K562 (cell line): Measurements from ENCODE around the gene ADCY4. TPM values are rescaled to one million over a fixed set of nuclear protein-coding genes. Genes with fewer than 3 reads are reported as not detected.

Experiments used
- ATAC-seq: fragments of 200-7000 bp; cut with Tn5 transposase; 3 replicates; pipeline ENCODE4 v1.9.1; 2020; ENCODE audit warnings: moderate library complexity
- BruUV-seq: library from RNA; stranded (reverse); fragments of 400-500 nt; replicated peaks from 2 replicates; lab custom pipeline; 2021; lab: Mats Ljungman, UMichigan
- CTCF ChIA-PET: fragments of 300-600 bp; formaldehyde crosslinking; extraction: SDS; loops from one replicate; lab custom pipeline; 2021; ENCODE audit warnings: low intra/inter-chr PET ratio; lab: Yijun Ruan, JAX
- POLR2A ChIA-PET: fragments of 300-600, 350-650 bp; sonication (Branson Sonifier 250); formaldehyde crosslinking; extraction: SDS; loops from one replicate; lab custom pipeline; 2021; ENCODE audit warnings: antibody characterized with exemption, inconsistent platforms; lab: Yijun Ruan, JAX
- DNase-seq, 4 experiments: peaks; one replicate each; pipeline versions ENCODE4 v3.0.0 to v3.0.0-alpha.2; 2011 to 2018; ENCODE audit warnings: low spot score in 3 of 4, mixed read lengths in 3 of 4; ENCODE audit errors: extremely low read depth in 1 of 4
- FAIRE-seq: peaks from 2 replicates; lab custom pipeline; 2011; peaks lifted over from hg19 to GRCh38; lab: Jason Lieb, UNC
- H2AFZ ChIP-seq: 2 replicates; pipeline ENCODE4 v1.6.0; 2011; ENCODE audit warnings: low read depth, low read length, control low read depth, inconsistent platforms
- H3K27ac ChIP-seq: fragments of 200-600 bp; 3 replicates; pipeline ENCODE4 v1.8.0; 2011; ENCODE audit warnings: low read depth, mild to moderate bottlenecking, control low read depth, inconsistent platforms, low read length, moderate library complexity, mixed read lengths; ENCODE audit errors: extremely low read depth
- H3K27me3 ChIP-seq, 2 experiments: fragments of 300-600 bp in 1 of 2; 2 replicates in 1 of 2; 3 replicates in 1 of 2; pipeline versions ENCODE4 v1.6.0 to v1.8.0; 2011; ENCODE audit warnings: inconsistent platforms in 2 of 2, low read length in 2 of 2, mild to moderate bottlenecking in 1 of 2, mixed read lengths in 1 of 2, moderate library complexity in 1 of 2; ENCODE audit not compliant: control insufficient read depth in 2 of 2, insufficient read depth in 2 of 2
- H3K36me3 ChIP-seq: fragments of 300-600 bp; 3 replicates; pipeline ENCODE4 v1.8.0; 2011; ENCODE audit warnings: mild to moderate bottlenecking, low read length, inconsistent platforms; ENCODE audit not compliant: control insufficient read depth, insufficient read depth
- H3K4me1 ChIP-seq, 2 experiments: fragments of 200-600 bp in 1 of 2; replicated peaks in 1 of 2; 2 replicates in 1 of 2; 3 replicates in 1 of 2; pipeline versions ENCODE4 v1.5.1 to v1.8.0; 2011; ENCODE audit warnings: inconsistent platforms in 2 of 2, low read length in 2 of 2, mild to moderate bottlenecking in 1 of 2, mixed read lengths in 1 of 2, moderate library complexity in 1 of 2; ENCODE audit not compliant: control insufficient read depth in 2 of 2, insufficient read depth in 2 of 2
- H3K4me2 ChIP-seq: 2 replicates; pipeline ENCODE4 v1.6.1; 2011; ENCODE audit warnings: low read length, control low read depth, inconsistent platforms, mixed read lengths; ENCODE audit not compliant: insufficient read depth
- H3K4me3 ChIP-seq: fragments of 200-600 bp; sonication (generic), shearing (Covaris generic); 2 replicates; pipeline ENCODE4 v1.5.1; 2016; ENCODE audit warnings: control low read depth, inconsistent platforms
- H3K79me2 ChIP-seq: fragments of 200-600 bp; 3 replicates; pipeline ENCODE4 v1.8.0; 2011; ENCODE audit warnings: low read length, inconsistent platforms; ENCODE audit not compliant: control insufficient read depth, insufficient read depth
- H3K9ac ChIP-seq, 2 experiments: 2 replicates each; pipeline versions ENCODE4 v1.6.0 to v1.6.1; 2011; ENCODE audit warnings: low read depth in 2 of 2, low read length in 2 of 2, control low read depth in 1 of 2, inconsistent platforms in 1 of 2, mild to moderate bottlenecking in 1 of 2, mixed read lengths in 1 of 2; ENCODE audit not compliant: insufficient read depth in 1 of 2
- H3K9me1 ChIP-seq: one replicate; pipeline ENCODE4 v1.6.0; 2011; ENCODE audit warnings: inconsistent platforms, mild to moderate bottlenecking, low read length, moderate library complexity; ENCODE audit not compliant: control insufficient read depth, insufficient read depth
- H3K9me3 ChIP-seq: replicated peaks from 2 replicates; pipeline ENCODE4 v1.5.1; 2011; ENCODE audit warnings: low read depth, low read length, inconsistent platforms; ENCODE audit not compliant: control insufficient read depth, insufficient read depth
- H4K20me1 ChIP-seq: replicated peaks from 2 replicates; pipeline ENCODE4 v1.6.1; 2011; ENCODE audit warnings: low read length, inconsistent platforms, mixed read lengths; ENCODE audit not compliant: control insufficient read depth, insufficient read depth
- ARID3B ChIP-seq: fragments of 250-450 bp; sonication (Bioruptor Pico); IDR thresholded peaks from 2 replicates; pipeline ENCODE4 v1.4.0; 2020; ENCODE audit warnings: borderline replicate concordance
- CTCF ChIP-seq, 3 experiments: IDR thresholded peaks in 2 of 3; conservative IDR thresholded peaks in 1 of 3; 2 replicates each; pipeline ENCODE4 v1.5.1; 2011 to 2012; ENCODE audit warnings: low read length in 3 of 3, mild to moderate bottlenecking in 3 of 3, control low read depth in 2 of 3, improper control_type of control experiment in 1 of 3, inconsistent platforms in 1 of 3, low read depth in 1 of 3, mixed read lengths in 1 of 3, moderate library complexity in 1 of 3; ENCODE audit not compliant: insufficient read depth in 2 of 3
- MEF2A ChIP-seq: IDR thresholded peaks from 2 replicates; pipeline ENCODE4 v1.6.1; 2011; ENCODE audit warnings: low read depth, mild to moderate bottlenecking, low read length, moderate library complexity; ENCODE audit not compliant: control insufficient read depth
- PKNOX1 ChIP-seq: fragments of 450-650 bp; IDR thresholded peaks from 2 replicates; pipeline ENCODE4 v1.6.1; 2016
- RAD51 ChIP-seq: fragments of 450-650 bp; IDR thresholded peaks from 2 replicates; pipeline ENCODE4 v1.7.1; 2016; ENCODE audit warnings: low read depth, mild to moderate bottlenecking, borderline replicate concordance
- TCF3 ChIP-seq: sonication (generic); formaldehyde crosslinking; IDR thresholded peaks from 2 replicates; pipeline ENCODE4 v1.4.0; 2020; ENCODE audit warnings: mild to moderate bottlenecking, missing genetic modification reagents
- TEAD4 ChIP-seq, 2 experiments: sonication (generic) in 1 of 2; formaldehyde crosslinking in 1 of 2; IDR thresholded peaks; 2 replicates each; pipeline versions ENCODE4 v1.6.1 to v1.8.0; 2012 to 2022; ENCODE audit warnings: borderline replicate concordance in 1 of 2, inconsistent platforms in 1 of 2, low read length in 1 of 2, mild to moderate bottlenecking in 1 of 2, missing genetic modification reagents in 1 of 2
- ZEB2 ChIP-seq: fragments of 450-650 bp; IDR thresholded peaks from 2 replicates; pipeline ENCODE4 v1.6.1; 2016
- WGBS: fragments of 100-300 bp; shearing (Covaris generic); methylation state at CpG from one replicate; pipeline ENCODE4 v1.1.6; 2016; ENCODE audit warnings: low coverage, mixed read lengths; ENCODE audit not compliant: insufficient coverage; ENCODE audit errors: missing lambda C conversion rate; 5-methylcytosine and 5-hydroxymethylcytosine counted together
- in situ Hi-C: fragments of 300-500 bp; cut with MboI; formaldehyde crosslinking; loops from 4 replicates; pipeline ENCODE4 v1.15.0; 2018; ENCODE audit warnings: inconsistent platforms, mixed read lengths
- intact Hi-C: fragments of 100-400 bp; cut with micrococcal nuclease; formaldehyde crosslinking; loops from 2 replicates; pipeline ENCODE4 v1.14.2; 2022
- polyA plus RNA-seq, 8 experiments: library from polyadenylated mRNA; depleted of rRNA in 4 of 8; stranded (reverse) in 5 of 8; unstranded in 3 of 8; fragments of >200 nt; fragmentation: Nextera tagmentation in 2 of 8; fragmentation: Illumina TruSeq in 1 of 8; extraction: Ambion mirVana in 2 of 8; extraction: Trizol in 1 of 8; gene quantifications; 2 replicates each; pipeline versions ENCODE4 v1.2.1 to v1.2.3, GENCODE V29; 2011 to 2014; ENCODE audit warnings: inconsistent platforms in 1 of 8, missing spikeins in 1 of 8
- total RNA-seq, 7 experiments: library from RNA; depleted of rRNA in 6 of 7; stranded (reverse); fragments of >200 nt in 6 of 7; fragmentation: Illumina TruSeq in 2 of 7; extraction: Trizol in 2 of 7; gene quantifications; 2 replicates each; pipeline versions ENCODE4 v1.2.1 to v1.2.3, GENCODE V29; 2011 to 2021; ENCODE audit warnings: low replicate concordance in 1 of 7

ADCY4 gene
- total and polyA plus RNA-seq, 9 of the 15 experiments (the other 6 are each of a cell fraction or from before 2014, with no cell fraction given) = 0.04 to 0.31 (median 0.15) TPM; not detected in 2

GRCh38 chr14:24274101-24274543 lies 60.7 kb downstream of the ADCY4 start (continued):
- TF ChIP-seq ARID3B (CRISPR knock-in tag) (no peak), ZEB2 (peak; percentile 91), TEAD4 (IDR thresholded peaks at IDR 0.05; ENCODE audit: low read length) (peak; percentile 79), TEAD4 (CRISPR knock-in tag; IDR thresholded peaks at IDR 0.05; ENCODE audit: borderline replicate concordance) (no peak), RAD51 (no peak), MEF2A (peak; percentile 48; the same call in 1 of the 2 replicates), TCF3 (CRISPR knock-in tag) (peak; percentile 80)
- TF ChIP-seq, all 486 proteins: peak for 27

GRCh38 chr14:24273422-24273998 lies 61.4 kb downstream of the ADCY4 start:
- peak; percentile 12; the same call in 1 of the 3 replicates for ATAC-seq
- peaks cover 9% of the 10 kb centered on the region; the same call in 1 of the 3 replicates for H3K79me2 ChIP-seq
- H2AFZ ChIP-seq = no peak overlapping the region
- no peak for FAIRE-seq
- intact Hi-C loops (no loop called here), in situ Hi-C loops (no loop called here)
- CTCF ChIA-PET = no interaction called here
- no peak overlapping the region for H3K4me3 ChIP-seq
- no peaks in the 10 kb centered on the region for H3K9me3 ChIP-seq
- peaks cover 2% of the 10 kb centered on the region for H3K9me1 ChIP-seq
- H3K27ac ChIP-seq = no peak overlapping the region
- no peaks in the 10 kb centered on the region; the same call in 1 of the 2 replicates for H4K20me1 ChIP-seq
- no peaks in the 10 kb centered on the region; the same call in 2 of the 3 replicates for H3K36me3 ChIP-seq
- no TSS peak for BruUV-seq
- H3K4me1 ChIP-seq = peaks cover 27 to 29% of the 10 kb centered on the region in 2 experiments; a peak in 4 of 5 replicates
- DNase-seq = no peak
- TF ChIP-seq PKNOX1 = no peak
- TF ChIP-seq CTCF (IDR thresholded peaks at IDR 0.05 in 2 of 3, conservative IDR thresholded peaks at IDR 0.05 in 1 of 3; ENCODE audit: insufficient read depth in 2 of 3, low read depth in 1 of 3, low read length in 3 of 3) = 0 out of 6 replicates have a peak, but pooled peaks of 2 of the 3 experiments have one; percentile 10 to 25
- no peak overlapping the region for H3K9ac ChIP-seq
- no peak overlapping the region for H3K4me2 ChIP-seq
- H3K27me3 ChIP-seq = no peaks in the 10 kb centered on the region
- WGBS = 70% methylated on average over 3 of the region's 3 CpGs
- POLR2A ChIA-PET = interaction anchor here (0.6 to 1.2 kb wide), 2 partner anchors 11 to 17 kb away, joined by 3 to 4 read pairs; partner anchors contain the start of gene TGM1
